Fibroblast of the conjunctiva (primary cell): ENCODE results near the gene ALG14.
A peak's percentile ranks its signal among the peaks of the same experiment; 100 is the strongest.

Experiments
- DNase-seq: peaks from one replicate; pipeline ENCODE4 v3.0.0-alpha.2; 2010; ENCODE audit warnings: low read depth

Gene ALG14

DNA sequence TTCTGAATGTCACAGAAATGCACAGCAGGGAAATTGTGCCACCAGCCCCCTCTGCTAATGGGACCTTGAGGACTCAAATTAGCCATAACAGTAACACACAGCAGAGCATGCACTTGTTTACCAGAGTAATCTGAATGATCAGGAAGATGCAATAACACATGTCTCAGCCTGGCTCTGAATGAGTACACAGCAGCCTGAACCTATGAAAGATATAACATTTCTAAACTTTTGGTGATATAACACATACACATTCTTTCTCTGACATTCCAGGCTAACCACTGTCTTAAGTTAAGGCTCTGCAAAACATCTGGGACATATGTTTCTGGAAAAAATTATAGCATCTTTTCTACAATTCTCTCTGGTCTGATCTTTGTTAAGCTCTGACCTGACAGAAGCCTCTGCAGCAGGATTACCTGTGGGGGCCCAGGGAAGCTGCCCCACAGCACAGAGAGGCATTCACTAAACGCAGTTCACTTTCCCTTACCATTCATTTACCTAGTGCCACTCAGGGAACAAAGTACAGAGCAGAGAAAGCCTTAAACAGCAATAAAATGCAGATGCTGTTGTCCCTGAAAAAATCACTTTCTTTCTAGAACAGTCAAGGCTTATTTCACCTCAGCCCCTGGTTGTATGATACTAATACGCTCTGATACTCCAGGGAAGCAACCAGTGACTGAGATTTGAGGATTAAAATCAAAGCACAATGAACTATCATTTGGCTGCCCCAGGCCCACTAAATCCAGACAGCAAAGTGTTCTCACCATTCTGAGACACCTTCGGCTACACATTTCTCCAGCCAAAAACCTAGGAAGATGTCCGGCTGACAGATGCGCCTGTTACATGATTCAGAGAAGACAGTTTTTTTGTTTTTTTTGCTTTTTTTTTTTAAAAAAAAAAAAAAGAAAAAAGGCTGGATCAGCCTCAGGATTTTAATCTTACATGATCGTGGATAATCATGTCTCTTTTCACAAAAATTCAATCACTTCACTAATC is 91.9 kb downstream of the ALG14 start:
- peak; percentile 32 for DNase-seq

- DNase-seq = no peak
Measured at GRCh38 chr1:94979656-94980581, 92.8 kb downstream of the ALG14 start.

DNA sequence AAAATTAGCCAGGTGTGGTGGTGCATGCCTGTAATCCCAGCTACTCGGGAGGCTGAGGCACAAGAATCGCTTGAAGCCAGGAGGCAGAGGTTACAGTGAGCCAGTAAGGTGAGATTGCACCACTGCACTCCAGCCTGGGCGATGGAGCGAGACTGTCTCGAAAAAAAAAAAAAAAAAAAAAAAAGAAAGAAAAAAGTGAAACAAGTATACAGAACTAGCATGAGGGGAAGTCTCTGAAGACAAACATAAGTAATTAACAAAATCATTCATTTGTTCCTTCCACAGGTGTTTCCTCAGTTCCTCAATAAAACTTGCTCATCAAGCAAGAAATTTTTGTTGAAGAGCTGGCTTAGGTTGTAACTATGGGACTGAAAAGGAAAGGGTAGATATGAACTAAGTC is 93.6 kb downstream of the ALG14 start:
- no peak for DNase-seq

DNA sequence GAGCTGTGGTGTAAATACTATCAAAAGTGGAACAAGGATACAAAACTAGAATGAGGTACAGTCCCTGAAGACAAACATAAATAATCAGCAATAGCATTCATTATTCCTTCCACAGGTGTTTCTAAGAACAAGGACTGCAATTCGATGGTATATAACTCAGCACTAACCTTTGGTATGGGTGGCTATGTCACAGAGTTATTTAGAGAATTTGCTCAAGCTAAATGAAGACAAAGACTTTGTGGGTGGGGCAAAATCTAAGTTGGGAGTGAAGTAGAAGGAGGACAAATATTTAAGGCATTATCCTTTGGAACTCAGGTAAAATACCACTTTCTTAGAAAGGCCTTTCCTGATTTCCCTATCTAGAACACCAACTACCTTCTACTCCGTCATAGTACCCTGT is 94.3 kb downstream of the ALG14 start:
- no peak for DNase-seq

DNA sequence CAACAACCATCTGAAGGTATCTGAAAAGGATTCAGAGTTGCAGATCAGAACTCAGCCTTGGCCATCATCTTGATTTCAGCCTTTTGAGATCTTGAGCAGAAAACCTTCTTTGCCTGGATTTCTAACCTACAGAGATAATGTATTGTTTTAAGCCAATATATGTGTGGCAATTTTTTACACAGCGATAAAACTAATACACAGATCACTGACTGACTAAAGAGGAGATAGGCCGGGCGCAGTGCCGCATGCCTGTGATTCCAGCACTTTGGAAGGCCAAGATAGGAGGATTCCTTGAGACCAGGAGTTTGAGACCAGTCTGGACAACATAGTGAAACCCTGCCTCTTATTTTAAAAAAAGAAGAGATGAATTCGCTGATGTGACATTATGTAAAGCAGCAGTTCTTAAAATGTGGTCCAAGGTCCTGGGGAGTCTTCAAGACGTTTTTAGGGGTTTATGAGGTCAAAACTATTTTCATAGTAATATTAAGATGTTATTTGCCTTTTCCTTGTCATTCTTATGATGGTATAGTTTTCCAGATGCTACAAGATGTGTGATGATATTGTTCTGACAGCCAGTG is 95.7 kb downstream of the ALG14 start:
- DNase-seq = no peak

GRCh38 chr1:94974824-94975223 is 97.9 kb downstream of the ALG14 start:
- no peak for DNase-seq

DNA sequence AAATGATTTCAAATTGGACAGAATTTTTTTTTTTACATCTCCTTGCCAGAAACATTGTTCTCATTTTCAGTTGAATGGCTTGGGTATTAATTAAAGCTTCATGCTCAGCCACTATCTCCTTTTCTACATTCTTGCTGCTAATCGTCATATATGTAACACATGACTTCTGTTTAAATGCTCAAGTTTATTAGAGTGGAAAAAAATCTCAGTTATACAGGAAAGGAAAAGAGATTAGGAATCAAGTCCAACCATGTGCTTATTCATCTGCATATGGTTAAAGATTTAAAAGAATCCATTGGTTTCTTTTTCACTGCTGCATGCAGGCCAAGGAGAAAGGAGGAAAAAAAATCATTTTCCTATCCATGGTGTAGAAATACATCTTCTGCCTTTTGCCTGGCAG is 98.5 kb downstream of the ALG14 start:
- DNase-seq = peak; percentile 28

DNA sequence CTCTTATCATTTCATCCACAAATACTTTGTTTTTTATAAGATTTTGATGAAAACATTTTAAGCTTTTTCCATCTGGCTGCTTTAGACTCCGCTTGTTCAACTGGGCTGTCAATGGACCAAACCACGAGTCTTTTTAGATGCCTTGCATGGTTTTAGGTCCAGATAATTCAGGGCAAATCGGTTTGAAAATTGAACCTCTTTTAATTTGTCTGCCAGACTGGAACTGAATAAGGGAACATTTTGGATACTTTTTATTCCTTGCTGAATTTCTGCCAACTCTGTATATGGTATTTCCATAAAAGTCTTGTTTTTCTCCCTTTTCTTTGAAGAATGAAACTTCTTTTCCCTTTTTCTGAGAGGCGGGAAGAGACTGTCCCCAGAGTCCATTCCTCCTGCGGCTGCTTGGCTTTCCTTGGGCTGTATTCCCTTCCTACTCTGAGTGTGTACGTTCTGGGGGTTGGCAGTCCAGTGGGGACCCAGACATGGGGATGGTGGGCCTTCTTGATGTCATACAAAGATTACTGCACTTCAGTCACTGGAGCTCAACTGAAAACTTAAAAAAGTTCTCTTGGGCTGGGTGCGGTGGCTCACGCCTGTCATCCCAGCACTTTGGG is 99.3 kb downstream of the ALG14 start:
- no peak for DNase-seq

DNA sequence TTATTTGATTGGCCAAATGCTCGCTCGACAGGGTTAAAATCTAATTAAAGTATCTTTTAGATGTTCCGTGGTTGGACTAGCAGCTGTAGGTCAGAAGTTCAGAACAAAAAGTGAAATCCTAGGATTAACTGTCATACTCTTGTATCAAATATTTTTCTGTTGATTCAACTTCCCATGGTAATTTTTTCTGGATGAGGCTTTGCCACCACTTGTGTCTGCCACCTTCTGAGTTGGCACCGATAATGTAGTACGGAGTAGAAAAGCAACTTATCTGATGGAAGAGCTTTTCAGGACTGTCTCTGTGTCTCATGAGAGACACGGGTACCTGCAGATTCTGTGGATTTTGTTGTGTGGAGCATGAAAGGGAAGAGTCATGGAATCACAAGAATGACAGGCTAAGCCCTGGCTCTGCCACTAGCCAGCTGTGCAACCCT is 101.2 kb downstream of the ALG14 start:
- peak; percentile 59 for DNase-seq

DNA sequence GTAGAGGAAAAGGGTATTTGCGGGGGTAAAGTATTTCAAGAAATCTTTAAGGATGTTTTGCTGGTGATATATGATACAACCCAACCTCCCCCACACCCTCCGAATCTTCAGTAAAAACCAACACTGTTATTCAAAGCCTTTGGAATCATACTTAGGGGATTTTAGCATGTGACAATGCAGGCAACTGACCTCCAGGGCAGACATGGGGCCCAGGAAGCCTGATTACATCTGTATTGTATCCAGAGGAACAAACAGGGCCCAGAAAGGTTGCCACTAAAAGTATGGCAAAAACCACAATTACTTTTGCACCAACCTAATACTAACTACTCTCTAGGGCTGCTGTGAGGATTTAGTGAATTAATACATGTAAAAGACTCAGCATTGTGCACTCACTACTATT is 102.0 kb downstream of the ALG14 start:
- DNase-seq = peak; percentile 22

DNA sequence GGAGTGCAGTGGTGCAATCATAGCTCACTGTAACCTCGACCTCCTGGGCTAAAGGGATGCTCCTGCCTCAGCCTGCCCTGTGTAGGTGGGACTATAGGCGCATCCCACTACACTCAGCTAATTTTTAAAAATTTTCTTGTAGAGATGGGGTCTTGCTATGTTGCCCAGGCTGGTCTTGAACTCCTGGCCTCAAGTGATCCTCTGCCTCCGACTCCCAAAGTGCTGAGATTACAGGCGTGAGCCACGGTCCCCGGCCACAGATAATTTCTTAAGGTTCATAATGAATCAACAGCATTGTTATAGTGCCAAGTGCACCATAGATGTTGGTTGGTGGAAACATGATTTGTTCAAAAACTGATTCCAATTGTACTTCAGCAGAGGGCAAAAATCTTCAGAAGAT is 103.6 kb downstream of the ALG14 start:
- no peak for DNase-seq

- DNase-seq = no peak
Measured at GRCh38 chr1:94966033-94966432, 106.7 kb downstream of the ALG14 start.

- DNase-seq = no peak
Measured at GRCh38 chr1:94963864-94964263, 108.9 kb downstream of the ALG14 start.

DNA sequence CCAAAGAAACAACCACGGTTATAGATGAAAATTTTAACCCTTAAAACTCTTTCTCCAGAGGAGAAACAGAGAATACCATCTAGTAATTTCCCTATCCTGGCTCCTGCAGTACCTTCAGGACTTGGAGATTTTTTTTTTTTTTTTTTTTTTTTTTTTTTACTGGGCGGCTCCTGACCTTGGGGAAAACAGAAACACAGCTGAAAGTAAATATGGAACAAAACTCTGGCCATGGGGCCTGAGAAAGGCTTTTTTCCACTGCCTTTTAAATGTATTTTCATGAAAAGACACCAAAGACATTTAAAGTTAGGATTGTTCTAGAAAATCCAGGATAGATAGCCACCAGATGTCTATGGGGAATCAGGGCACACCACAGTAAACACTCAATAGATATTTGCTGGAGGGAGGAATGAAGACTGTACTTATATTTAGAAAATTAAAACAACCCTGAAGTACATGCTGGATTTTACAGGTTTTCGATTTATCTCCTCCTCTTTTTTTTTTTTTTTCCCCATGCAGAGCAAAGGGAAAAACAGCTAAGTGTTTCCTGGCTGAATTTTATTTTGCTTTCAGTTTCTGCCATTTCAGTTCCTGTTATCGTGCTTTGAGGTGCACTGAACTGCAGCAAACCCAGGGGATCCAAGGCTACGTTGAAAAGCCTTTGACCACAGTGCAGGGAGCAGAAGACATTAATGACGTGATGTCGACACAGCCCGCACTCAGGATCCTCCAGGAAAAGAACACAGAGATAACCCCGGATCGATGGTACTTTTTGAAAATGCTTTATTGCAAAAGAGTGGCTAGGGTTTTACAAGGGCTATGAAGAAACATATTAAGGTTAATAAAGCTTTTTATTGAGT is 110.1 kb downstream of the ALG14 start:
- no peak for DNase-seq

DNA sequence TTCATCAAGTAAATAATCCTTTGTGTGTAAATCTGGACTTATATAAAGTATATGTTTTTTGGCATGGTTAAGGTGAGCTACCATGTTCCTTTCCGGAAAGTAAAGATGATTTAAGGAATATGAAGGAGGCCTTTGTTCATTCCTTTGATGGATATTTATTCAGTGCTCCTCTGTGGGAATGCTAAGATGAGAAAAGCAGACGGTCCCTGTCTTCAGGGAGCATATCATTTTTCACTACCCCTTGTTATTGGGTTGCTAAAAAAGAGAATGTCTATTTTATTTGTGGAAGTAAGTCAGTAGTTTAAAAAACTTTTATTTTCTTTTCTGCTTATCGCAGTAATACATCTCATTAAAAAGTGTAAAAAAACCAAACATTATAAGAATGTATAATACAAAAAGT is 110.8 kb downstream of the ALG14 start:
- no peak for DNase-seq

- DNase-seq = no peak
Measured at GRCh38 chr1:94961582-94961981, 111.2 kb downstream of the ALG14 start.

GRCh38 chr1:94958081-94958480 is 114.7 kb downstream of the ALG14 start:
- DNase-seq = no peak

DNA sequence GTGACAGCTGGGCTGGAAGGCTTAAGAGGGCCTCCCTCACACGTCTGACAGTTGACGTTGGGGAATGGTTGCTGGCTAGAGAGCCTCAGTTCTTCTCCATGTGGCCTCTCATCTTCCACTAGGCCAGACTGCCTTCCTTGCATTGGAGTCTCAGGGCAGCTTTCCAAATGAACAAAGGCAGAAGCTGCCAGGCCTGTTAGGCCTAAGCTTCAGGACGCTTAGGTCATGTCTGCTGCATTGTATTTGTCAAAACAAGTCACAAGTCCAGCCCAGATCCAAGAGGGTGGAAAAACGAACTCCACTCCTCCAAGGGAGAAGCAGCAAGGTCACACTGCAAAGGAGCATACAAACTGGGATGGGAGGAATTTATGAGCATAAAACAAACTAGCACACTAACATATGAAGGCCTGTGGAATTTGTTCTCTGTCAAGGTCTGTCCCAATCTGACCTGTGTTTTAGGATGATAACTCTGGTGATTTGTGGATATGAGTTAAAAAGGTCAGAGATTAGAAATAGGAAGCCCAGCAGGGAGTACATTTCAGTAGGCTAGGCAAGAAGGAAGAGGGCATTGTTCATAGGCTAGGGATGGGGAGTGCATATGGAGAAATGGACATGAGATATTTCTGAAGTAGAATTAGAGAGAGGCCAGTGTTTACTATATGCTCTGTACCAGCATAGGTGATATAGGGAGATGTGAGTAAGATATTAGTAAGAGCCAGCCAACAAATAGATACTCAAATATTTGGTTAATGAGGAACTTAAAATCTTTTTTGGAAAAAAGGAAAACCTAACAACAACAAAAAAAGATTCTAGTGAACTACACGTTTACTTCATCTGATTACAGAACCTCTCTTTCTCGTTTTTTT is 116.8 kb downstream of the ALG14 start:
- DNase-seq = no peak

- DNase-seq = no peak
Measured at GRCh38 chr1:94954263-94955220, 118.2 kb downstream of the ALG14 start.
